ENCODE measurements around the gene HSFX3.

HSFX3 gene

GRCh38 chrX:149511081-149511480 lies 38.6 kb downstream of the HSFX3 start:
- Histone ChIP-seq H3K9me3 (ENCODE audit: insufficient read depth, low read depth, low read length) (no peaks in the 10 kb centered on the region), H3K4me1 (ENCODE audit: insufficient read depth, low read length, poor library complexity, severe bottlenecking) (peaks cover 38% of the 10 kb centered on the region), H3K79me2 (ENCODE audit: insufficient read depth, low read length) (no peaks in the 10 kb centered on the region), H3K9ac (ENCODE audit: low read depth, low read length, poor library complexity, severe bottlenecking) (no peak overlapping the region), H3K4me2 (ENCODE audit: low read depth, low read length, poor library complexity, severe bottlenecking) (no peak overlapping the region), H3F3A (ENCODE audit: low read depth) (no peaks in the 10 kb centered on the region), H3K36me3 (ENCODE audit: insufficient read depth, low read length) (no peaks in the 10 kb centered on the region), H3K9me2 (replicated peaks; ENCODE audit: low read depth, low read length) (no peaks in the 10 kb centered on the region), H3K27me3 (ENCODE audit: insufficient read depth, low read length, poor library complexity, severe bottlenecking) (no peaks in the 10 kb centered on the region), H4K20me1 (ENCODE audit: insufficient read depth, low read length, poor library complexity, severe bottlenecking) (no peaks in the 10 kb centered on the region), H3K4me3 (ENCODE audit: low read length, poor library complexity, severe bottlenecking) (no peak overlapping the region), H2AFZ (ENCODE audit: low read length) (no peak overlapping the region)
- no peak for TF ChIP-seq CTCF (conservative IDR thresholded peaks at IDR 0.05; ENCODE audit: low read length)
- no peak for TF ChIP-seq EZH2phosphoT487 (IDR thresholded peaks at IDR 0.05; ENCODE audit: borderline replicate concordance)

GRCh38 chrX:149510386-149510785 lies 39.3 kb downstream of the HSFX3 start:
- Histone ChIP-seq H3K9ac (ENCODE audit: low read depth, low read length, poor library complexity, severe bottlenecking) (no peak overlapping the region), H4K20me1 (ENCODE audit: insufficient read depth, low read length, poor library complexity, severe bottlenecking) (no peaks in the 10 kb centered on the region), H3F3A (ENCODE audit: low read depth) (no peaks in the 10 kb centered on the region), H3K4me3 (ENCODE audit: low read length, poor library complexity, severe bottlenecking) (no peak overlapping the region), H2AFZ (ENCODE audit: low read length) (no peak overlapping the region), H3K27me3 (ENCODE audit: insufficient read depth, low read length, poor library complexity, severe bottlenecking) (no peaks in the 10 kb centered on the region), H3K36me3 (ENCODE audit: insufficient read depth, low read length) (no peaks in the 10 kb centered on the region), H3K9me3 (ENCODE audit: insufficient read depth, low read depth, low read length) (no peaks in the 10 kb centered on the region), H3K9me2 (replicated peaks; ENCODE audit: low read depth, low read length) (no peaks in the 10 kb centered on the region), H3K4me1 (ENCODE audit: insufficient read depth, low read length, poor library complexity, severe bottlenecking) (peaks cover 36% of the 10 kb centered on the region), H3K79me2 (ENCODE audit: insufficient read depth, low read length) (no peaks in the 10 kb centered on the region), H3K4me2 (ENCODE audit: low read depth, low read length, poor library complexity, severe bottlenecking) (no peak overlapping the region)
- TF ChIP-seq EZH2phosphoT487 (IDR thresholded peaks at IDR 0.05; ENCODE audit: borderline replicate concordance) (no peak), CTCF (conservative IDR thresholded peaks at IDR 0.05; ENCODE audit: low read length) (peak; percentile 36; the same call in 1 of the 2 replicates)

DNA sequence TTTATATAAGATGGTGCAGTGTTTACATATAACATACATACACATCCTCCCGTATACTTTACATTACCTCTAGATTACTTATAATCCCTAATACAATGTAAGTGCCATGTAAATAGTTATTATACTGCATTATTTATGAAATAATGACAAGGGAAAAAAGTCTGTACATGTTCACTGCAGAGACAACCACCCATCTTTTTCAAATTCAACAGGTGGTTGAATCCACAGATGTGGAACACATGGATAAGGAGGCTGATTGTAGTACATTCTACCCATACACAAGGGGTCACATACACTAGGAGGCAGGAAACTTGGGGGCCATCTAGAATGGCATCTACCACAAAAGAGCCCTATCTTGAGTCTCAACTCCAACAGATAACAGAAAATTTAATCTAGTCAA lies 41.3 kb downstream of the HSFX3 start:
- TF ChIP-seq EZH2phosphoT487 (IDR thresholded peaks at IDR 0.05; ENCODE audit: borderline replicate concordance) (no peak), CTCF (conservative IDR thresholded peaks at IDR 0.05; ENCODE audit: low read length) (no peak)
- no peaks in the 10 kb centered on the region for H3K9me2 ChIP-seq (replicated peaks; ENCODE audit: low read depth, low read length)
- no peak overlapping the region for H3K9ac ChIP-seq (ENCODE audit: low read depth, low read length, poor library complexity, severe bottlenecking)
- no peaks in the 10 kb centered on the region for H3K79me2 ChIP-seq (ENCODE audit: insufficient read depth, low read length)
- H2AFZ ChIP-seq (ENCODE audit: low read length) = no peak overlapping the region
- no peaks in the 10 kb centered on the region for H3F3A ChIP-seq (ENCODE audit: low read depth)
- no peaks in the 10 kb centered on the region for H3K9me3 ChIP-seq (ENCODE audit: insufficient read depth, low read depth, low read length)
- H3K36me3 ChIP-seq (ENCODE audit: insufficient read depth, low read length) = no peaks in the 10 kb centered on the region
- H3K4me1 ChIP-seq (ENCODE audit: insufficient read depth, low read length, poor library complexity, severe bottlenecking) = peaks cover 19% of the 10 kb centered on the region
- no peaks in the 10 kb centered on the region for H3K27me3 ChIP-seq (ENCODE audit: insufficient read depth, low read length, poor library complexity, severe bottlenecking)
- no peak overlapping the region for H3K4me2 ChIP-seq (ENCODE audit: low read depth, low read length, poor library complexity, severe bottlenecking)
- H4K20me1 ChIP-seq (ENCODE audit: insufficient read depth, low read length, poor library complexity, severe bottlenecking) = peaks cover 3% of the 10 kb centered on the region
- no peak overlapping the region for H3K4me3 ChIP-seq (ENCODE audit: low read length, poor library complexity, severe bottlenecking)
